Measurements from ENCODE around the gene HCST.

HCST gene

GRCh38 chr19:35901854-35902661 lies at the start of gene HCST:
TSS of gene HCST (plus strand) at chr19:35902529. CDS start at chr19:35902594, 65 bp downstream.
- peak; percentile 51 for DNase-seq

GRCh38 chr19:35853038-35853756 lies 49.1 kb upstream of the HCST start:
- no peak for DNase-seq

GRCh38 chr19:35856546-35857149 lies 45.7 kb upstream of the HCST start, which contains the start of gene KIRREL2:
TSS of gene KIRREL2 (plus strand) at chr19:35856911. CDS start at chr19:35857120, 209 bp downstream.
- no peak for DNase-seq

GRCh38 chr19:35858311-35858710 lies 44.0 kb upstream of the HCST start:
- no peak for DNase-seq

GRCh38 chr19:35859414-35859813 lies 42.9 kb upstream of the HCST start:
- no peak for DNase-seq

- no peak for DNase-seq
Measured at GRCh38 chr19:35860436-35860817, 41.9 kb upstream of the HCST start.

GRCh38 chr19:35860818-35861639 lies 41.3 kb upstream of the HCST start:
- no peak for DNase-seq

GRCh38 chr19:35861640-35862160 lies 40.6 kb upstream of the HCST start:
- no peak for DNase-seq

- DNase-seq = no peak
Measured at GRCh38 chr19:35862528-35862927, 39.8 kb upstream of the HCST start.

GRCh38 chr19:35863018-35863417 lies 39.3 kb upstream of the HCST start:
- no peak for DNase-seq

GRCh38 chr19:35868172-35868822 lies 34.0 kb upstream of the HCST start, which contains the start of gene APLP1:
TSS of gene APLP1 (plus strand) at chr19:35868574. CDS start at chr19:35868637, 63 bp downstream.
- DNase-seq = peak; percentile 19

- no peak for DNase-seq
Measured at GRCh38 chr19:35868823-35869326, 33.5 kb upstream of the HCST start.

GRCh38 chr19:35869327-35870123 lies 32.8 kb upstream of the HCST start:
- peak; percentile 67 for DNase-seq

- DNase-seq = peak; percentile 45
Measured at GRCh38 chr19:35870124-35870736, 32.1 kb upstream of the HCST start.

GRCh38 chr19:35870798-35871197 lies 31.5 kb upstream of the HCST start:
- DNase-seq = no peak

GRCh38 chr19:35871611-35872010 lies 30.7 kb upstream of the HCST start:
- DNase-seq = no peak

GRCh38 chr19:35872180-35872579 lies 30.1 kb upstream of the HCST start:
- no peak for DNase-seq

GRCh38 chr19:35874392-35874930 lies 27.9 kb upstream of the HCST start:
- DNase-seq = no peak

GRCh38 chr19:35879068-35879467 lies 23.3 kb upstream of the HCST start:
- DNase-seq = no peak

- DNase-seq = peak; percentile 83
Measured at GRCh38 chr19:35879770-35880317, 22.5 kb upstream of the HCST start.

Measured in fibroblast of skin of right quadriceps (primary cell).